Measurements from ENCODE around the gene SLC22A23.

GRCh38 chr6:3289664-3290055, 167.2 kb downstream of the SLC22A23 start:
- TF ChIP-seq POLR2A (IDR thresholded peaks at IDR 0.05), result no peak
- no peak for TF ChIP-seq CTCF (IDR thresholded peaks at IDR 0.05)
